Colonic mucosa (tissue), 4 donors: Measurements from ENCODE around the gene LTBR. TPM values are rescaled to one million over a fixed set of nuclear protein-coding genes. Genes with fewer than 3 reads are reported as not detected.
"Not testable (repeated sequence)": the region's sequence is repeated elsewhere in the genome, so short reads cannot be mapped to it uniquely, and the experiment has no call there.

ENCODE experiments used
- DNase-seq: peaks from one replicate; pipeline ENCODE4 v3.0.0-alpha.2; 2020
- H3K27ac ChIP-seq: fragments of 200-600 bp; one replicate; pipeline ENCODE4 v1.8.0; 2021
- H3K27me3 ChIP-seq: fragments of 200-600 bp; one replicate; pipeline ENCODE4 v1.8.0; 2021
- H3K36me3 ChIP-seq: fragments of 200-600 bp; one replicate; pipeline ENCODE4 v1.8.0; 2021
- H3K4me1 ChIP-seq: fragments of 200-600 bp; one replicate; pipeline ENCODE4 v1.8.0; 2021; ENCODE audit warnings: mild to moderate bottlenecking
- H3K4me3 ChIP-seq: fragments of 200-600 bp; one replicate; pipeline ENCODE4 v1.8.0; 2021
- H3K9ac ChIP-seq, 2 donors: one replicate each; pipeline ENCODE4 v1.7.0; 2013; ENCODE audit warnings: control low read depth in 2 of 2, low read depth in 2 of 2, low read length in 2 of 2
- H3K9me3 ChIP-seq: fragments of 200-600 bp; one replicate; pipeline ENCODE4 v1.8.0; 2021
- intact Hi-C: fragments of 100-400 bp; cut with DNase I; formaldehyde crosslinking; loops from one replicate; pipeline ENCODE4 v1.14.1; 2022
- total RNA-seq, 2 donors: library from RNA; stranded (reverse); fragmentation: NEBNext Ultra II Directional in 1 of 2; extraction: Animal tissue kit (Norgen Biotek cat#: 25700) in 1 of 2; gene quantifications; one replicate each; pipeline ENCODE4 v1.2.1, GENCODE V29; 2021
- TF ChIP-seq, protein P1 (sequence below): fragments of 200-600 bp; IDR thresholded peaks from one replicate; pipeline ENCODE4 v1.8.0; 2022; ENCODE audit warnings: antibody characterized with exemption, mild to moderate bottlenecking
- donor health status: healthy.
- donor health status: DM: no; HTN: no; CAD: no.
- donor health status: DM: no; HTN: no; CAD: no.

Gene LTBR
- total RNA-seq, 2 donors from 2014 or later, result 84.8 to 129 TPM

DNA sequence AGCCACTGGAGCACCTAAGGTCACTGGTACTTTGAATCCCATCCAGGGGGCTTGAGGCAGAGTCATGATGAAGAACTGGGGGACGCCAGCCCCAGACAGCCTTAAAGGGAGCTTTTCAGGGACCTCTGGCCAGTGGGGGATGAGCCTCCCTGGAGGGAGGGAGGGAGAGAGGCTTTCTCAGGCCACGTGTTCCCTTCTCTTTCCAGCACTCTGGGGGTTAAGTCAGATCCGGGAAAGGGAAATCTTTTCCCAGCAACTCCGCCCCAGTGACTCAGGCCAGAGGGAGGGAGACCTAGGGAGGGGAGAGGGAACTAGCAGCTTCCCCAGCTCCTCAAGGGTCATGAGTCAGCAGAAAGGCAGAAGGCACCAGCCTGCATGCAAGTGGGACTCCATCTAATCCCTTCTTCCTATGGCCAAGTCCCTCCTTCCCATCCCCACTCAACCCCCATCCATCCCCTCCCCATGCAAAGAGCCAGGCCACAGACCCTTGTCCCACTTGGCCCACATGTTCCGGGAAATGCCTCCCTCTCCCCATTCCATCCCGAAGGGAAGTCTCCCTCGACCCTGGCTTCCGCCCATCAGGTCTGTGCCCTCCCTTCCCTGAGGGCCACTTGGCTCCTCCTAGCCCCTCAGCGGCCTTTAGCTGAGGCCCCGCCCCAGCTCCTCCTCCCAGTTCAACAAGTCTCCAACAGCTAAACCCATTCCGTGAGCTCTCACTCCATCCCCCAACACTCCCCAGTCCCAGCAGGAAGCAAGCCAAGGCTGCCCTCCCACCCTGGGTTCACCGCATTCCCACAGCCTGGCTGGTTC lies 47.7 kb upstream of the LTBR start:
- Histone ChIP-seq H3K4me3 (peak overlapping the region; percentile 40), H3K27ac (peak overlapping the region; percentile 99), H3K27me3 (no peaks in the 10 kb centered on the region), H3K4me1 (peaks cover 29% of the 10 kb centered on the region), H3K9ac (peak overlapping the region; percentile 80 to 100), H3K9me3 (no peaks in the 10 kb centered on the region), H3K36me3 (peaks cover 19% of the 10 kb centered on the region)
- peak; percentile 95 for DNase-seq
- intact Hi-C loops, result loop anchor here (5.0 kb wide), 1 partner anchor 36 kb away; no protein-coding TSS in a partner anchor
- TF ChIP-seq, protein P1, sequence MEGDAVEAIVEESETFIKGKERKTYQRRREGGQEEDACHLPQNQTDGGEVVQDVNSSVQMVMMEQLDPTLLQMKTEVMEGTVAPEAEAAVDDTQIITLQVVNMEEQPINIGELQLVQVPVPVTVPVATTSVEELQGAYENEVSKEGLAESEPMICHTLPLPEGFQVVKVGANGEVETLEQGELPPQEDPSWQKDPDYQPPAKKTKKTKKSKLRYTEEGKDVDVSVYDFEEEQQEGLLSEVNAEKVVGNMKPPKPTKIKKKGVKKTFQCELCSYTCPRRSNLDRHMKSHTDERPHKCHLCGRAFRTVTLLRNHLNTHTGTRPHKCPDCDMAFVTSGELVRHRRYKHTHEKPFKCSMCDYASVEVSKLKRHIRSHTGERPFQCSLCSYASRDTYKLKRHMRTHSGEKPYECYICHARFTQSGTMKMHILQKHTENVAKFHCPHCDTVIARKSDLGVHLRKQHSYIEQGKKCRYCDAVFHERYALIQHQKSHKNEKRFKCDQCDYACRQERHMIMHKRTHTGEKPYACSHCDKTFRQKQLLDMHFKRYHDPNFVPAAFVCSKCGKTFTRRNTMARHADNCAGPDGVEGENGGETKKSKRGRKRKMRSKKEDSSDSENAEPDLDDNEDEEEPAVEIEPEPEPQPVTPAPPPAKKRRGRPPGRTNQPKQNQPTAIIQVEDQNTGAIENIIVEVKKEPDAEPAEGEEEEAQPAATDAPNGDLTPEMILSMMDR, result no peak

GRCh38 chr12:6336889-6337853 lies 46.8 kb upstream of the LTBR start:
- H3K9me3 ChIP-seq, result no peaks in the 10 kb centered on the region
- no peak for DNase-seq
- peak overlapping the region; percentile 99 for H3K27ac ChIP-seq
- no peaks in the 10 kb centered on the region for H3K27me3 ChIP-seq
- peak overlapping the region; percentile 96 for H3K4me3 ChIP-seq
- peaks cover 18% of the 10 kb centered on the region for H3K36me3 ChIP-seq
- peaks cover 29% of the 10 kb centered on the region for H3K4me1 ChIP-seq
- peak overlapping the region; percentile 80 to 100 for H3K9ac ChIP-seq
- TF ChIP-seq, protein P1, result no peak
- intact Hi-C loops, result loop anchor here (5.0 kb wide), 1 partner anchor 35 kb away; no protein-coding TSS in a partner anchor

DNA sequence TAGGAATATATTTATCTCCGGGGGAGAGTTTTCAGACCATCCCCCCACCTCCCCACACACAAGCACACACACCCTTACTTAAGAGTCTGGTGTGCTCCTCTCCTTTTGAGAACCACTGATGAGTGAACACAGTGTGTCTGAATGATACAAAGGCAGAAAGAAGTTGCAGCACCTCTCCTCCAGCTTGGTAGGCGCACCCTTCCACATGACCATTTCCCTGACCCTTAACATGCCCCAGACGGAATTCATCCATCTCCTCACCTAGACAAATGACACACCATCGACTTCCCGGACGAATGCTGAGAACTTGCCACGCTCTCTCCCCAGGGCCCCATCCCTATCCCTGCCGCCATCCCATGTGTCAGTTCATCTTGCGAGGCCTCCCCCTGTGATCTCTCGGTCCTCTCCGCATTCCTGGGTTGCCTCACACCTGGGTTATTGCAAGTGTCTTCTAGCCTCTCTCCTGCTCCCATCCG lies 46.0 kb upstream of the LTBR start:
- peak overlapping the region; percentile 96 for H3K4me3 ChIP-seq
- no peaks in the 10 kb centered on the region for H3K9me3 ChIP-seq
- peaks cover 11% of the 10 kb centered on the region for H3K36me3 ChIP-seq
- no peaks in the 10 kb centered on the region for H3K27me3 ChIP-seq
- no peak for DNase-seq
- H3K4me1 ChIP-seq, result peaks cover 26% of the 10 kb centered on the region
- TF ChIP-seq, protein P1, result no peak
- H3K27ac ChIP-seq, result peak overlapping the region; percentile 99
- peak overlapping the region; percentile 45 to 100 for H3K9ac ChIP-seq
- intact Hi-C loops, result loop anchor here (5.0 kb wide), 1 partner anchor 34 kb away; no protein-coding TSS in a partner anchor

DNA sequence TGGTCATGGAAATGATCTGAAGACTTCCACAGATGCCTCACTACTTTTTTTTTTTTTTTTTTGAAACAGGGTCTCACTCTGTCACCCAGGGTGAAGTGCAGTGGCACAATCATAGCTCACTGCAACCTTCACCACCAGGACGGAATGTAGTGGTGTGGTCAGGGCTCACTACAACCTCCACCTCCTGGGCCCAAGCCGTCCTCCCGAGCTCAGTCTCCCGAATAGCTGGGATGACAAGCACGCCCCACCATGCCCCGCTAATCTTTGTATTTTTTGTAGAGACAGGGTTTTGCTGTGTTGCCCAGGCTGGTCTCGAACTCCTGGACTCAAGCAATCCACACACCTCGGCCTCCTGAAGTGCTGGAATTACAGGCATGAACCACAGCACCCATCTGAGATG lies 45.4 kb upstream of the LTBR start:
- H3K4me1 ChIP-seq, result peaks cover 21% of the 10 kb centered on the region
- not testable (repeated sequence) for H3K36me3 ChIP-seq, H3K9me3 ChIP-seq, H3K27me3 ChIP-seq, DNase-seq
- peak overlapping the region; percentile 39 to 100 for H3K9ac ChIP-seq
- H3K27ac ChIP-seq, result peak overlapping the region; percentile 99
- intact Hi-C loops, result loop anchor here (5.0 kb wide), 1 partner anchor 34 kb away; no protein-coding TSS in a partner anchor
- H3K4me3 ChIP-seq, result peak overlapping the region; percentile 96

DNA sequence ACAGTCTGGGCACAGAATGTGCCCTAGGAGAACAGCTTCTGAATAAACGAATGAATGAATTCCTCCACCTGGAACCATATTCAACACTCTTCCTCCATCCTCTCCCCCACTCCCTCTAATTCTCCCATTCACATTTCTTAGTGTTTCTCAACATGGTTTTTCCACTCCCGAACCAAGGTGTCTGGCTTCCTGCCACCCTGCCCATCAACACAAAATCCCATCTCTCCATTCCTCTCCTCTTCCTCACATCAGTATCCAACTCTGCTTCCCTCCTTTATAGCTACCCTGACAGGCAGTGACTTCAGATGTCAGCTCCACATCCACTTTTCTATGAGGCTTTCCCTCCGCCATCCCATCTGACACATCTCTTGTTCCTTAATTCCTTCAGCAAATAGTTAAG lies 45.0 kb upstream of the LTBR start:
- Histone ChIP-seq H3K36me3 (peaks cover 1% of the 10 kb centered on the region), H3K9me3 (no peaks in the 10 kb centered on the region), H3K27ac (peak overlapping the region; percentile 99), H3K9ac (peak overlapping the region; percentile 97 to 100), H3K4me3 (peak overlapping the region; percentile 96), H3K4me1 (peaks cover 16% of the 10 kb centered on the region), H3K27me3 (no peaks in the 10 kb centered on the region)
- TF ChIP-seq, protein P1, result no peak
- DNase-seq, result no peak
- intact Hi-C loops, result loop anchor here (5.0 kb wide), 1 partner anchor 33 kb away; no protein-coding TSS in a partner anchor
